H1 (cell line): ENCODE results near the gene LRRC43. TPM values are rescaled to one million over a fixed set of nuclear protein-coding genes. Genes with fewer than 3 reads are reported as not detected.

Experiments
- CTCF ChIA-PET: fragments of 300-600 bp; sonication (Branson Sonifier 250); formaldehyde crosslinking; loops from one replicate; lab custom pipeline; 2021; ENCODE audit not compliant: partially characterized antibody; lab: Charles Lee
- POLR2A ChIA-PET: fragments of 300-600 bp; sonication (Branson Sonifier 250); formaldehyde crosslinking; loops from one replicate; lab custom pipeline; 2021; ENCODE audit warnings: inconsistent platforms; ENCODE audit not compliant: partially characterized antibody; lab: Charles Lee
- DNase-seq, 2 experiments: peaks; one replicate each; pipeline versions ENCODE4 v3.0.0 to v3.0.0-alpha.2; 2010 to 2022; ENCODE audit warnings: low spot score in 2 of 2, low read depth in 1 of 2, mixed read lengths in 1 of 2
- FAIRE-seq: peaks from 2 replicates; lab custom pipeline; 2011; peaks lifted over from hg19 to GRCh38; lab: Jason Lieb, UNC
- H2AFZ ChIP-seq: 2 replicates; pipeline ENCODE4 v1.8.1; 2012; ENCODE audit warnings: low read length, inconsistent platforms
- H2AK5ac ChIP-seq: 2 replicates; pipeline ENCODE4 v1.6.1; 2013; ENCODE audit warnings: low read depth, low read length
- H2BK120ac ChIP-seq: replicated peaks from 2 replicates; pipeline ENCODE3; 2013; ENCODE audit warnings: low read depth, low read length, inconsistent platforms
- H2BK12ac ChIP-seq: 2 replicates; pipeline ENCODE4 v1.6.1; 2013; ENCODE audit warnings: low read depth, low read length
- H2BK15ac ChIP-seq: 2 replicates; pipeline ENCODE4 v1.6.1; 2013; ENCODE audit warnings: low read length
- H2BK20ac ChIP-seq: 2 replicates; pipeline ENCODE4 v1.6.1; 2013; ENCODE audit warnings: low read length
- H2BK5ac ChIP-seq: 2 replicates; pipeline ENCODE4 v1.6.1; 2013; ENCODE audit warnings: low read depth, low read length
- H3K14ac ChIP-seq: 2 replicates; pipeline ENCODE4 v1.6.1; 2013; ENCODE audit warnings: inconsistent platforms; ENCODE audit not compliant: insufficient read length
- H3K18ac ChIP-seq: 2 replicates; pipeline ENCODE4 v1.6.1; 2013; ENCODE audit warnings: low read length; ENCODE audit errors: extremely low read depth
- H3K23ac ChIP-seq: 2 replicates; pipeline ENCODE4 v1.6.1; 2013; ENCODE audit warnings: inconsistent platforms; ENCODE audit not compliant: insufficient read length
- H3K23me2 ChIP-seq: 2 replicates; pipeline ENCODE4 v1.6.1; 2013; ENCODE audit warnings: low read depth, low read length
- H3K27ac ChIP-seq: 2 replicates; pipeline ENCODE4 v1.6.1; 2011; ENCODE audit warnings: low read depth, low read length, inconsistent platforms
- H3K27me3 ChIP-seq, 4 experiments: replicated peaks in 1 of 4; 1 replicate in 1 of 4; 2 replicates in 3 of 4; pipeline versions ENCODE4 v1.6.1 to v1.8.1; 2011 to 2013; ENCODE audit warnings: low read length in 3 of 4, mild to moderate bottlenecking in 3 of 4, inconsistent platforms in 2 of 4, mixed read lengths in 2 of 4, moderate library complexity in 1 of 4; ENCODE audit not compliant: control insufficient read depth in 3 of 4, insufficient read depth in 3 of 4; ENCODE audit errors: extremely low read depth in 1 of 4
- H3K36me3 ChIP-seq, 4 experiments: 2 replicates each; pipeline versions ENCODE4 v1.6.1 to v1.8.1; 2011 to 2013; ENCODE audit warnings: mild to moderate bottlenecking in 4 of 4, low read length in 3 of 4, moderate library complexity in 2 of 4, control low read depth in 1 of 4, inconsistent platforms in 1 of 4; ENCODE audit not compliant: insufficient read depth in 4 of 4, control insufficient read depth in 2 of 4
- H3K4ac ChIP-seq: replicated peaks from 2 replicates; pipeline ENCODE3; 2013; ENCODE audit warnings: low read length, low read depth, mixed read lengths, inconsistent platforms; ENCODE audit not compliant: insufficient read length
- H3K4me1 ChIP-seq, 4 experiments: replicated peaks in 1 of 4; 1 replicate in 1 of 4; 2 replicates in 3 of 4; pipeline versions ENCODE4 v1.6.1 to v1.8.1; 2011 to 2013; ENCODE audit warnings: low read length in 3 of 4, inconsistent platforms in 2 of 4, mixed read lengths in 1 of 4; ENCODE audit not compliant: insufficient read depth in 4 of 4, control insufficient read depth in 3 of 4
- H3K4me2 ChIP-seq, 2 experiments: 2 replicates each; pipeline versions ENCODE4 v1.6.1 to v1.8.1; 2011 to 2013; ENCODE audit warnings: low read depth in 2 of 2, low read length in 2 of 2, control low read depth in 1 of 2, inconsistent platforms in 1 of 2, mild to moderate bottlenecking in 1 of 2; ENCODE audit not compliant: insufficient read depth in 1 of 2
- H3K4me3 ChIP-seq, 4 experiments: fragments of 200-600, 300-600 bp in 1 of 4; sonication (generic), shearing (Covaris generic), sonication (Bioruptor Twin) in 1 of 4; 2 replicates each; pipeline versions ENCODE4 v1.5.1 to v1.8.1; 2011 to 2016; ENCODE audit warnings: low read length in 4 of 4, low read depth in 3 of 4, control low read depth in 2 of 4, inconsistent platforms in 2 of 4, mild to moderate bottlenecking in 2 of 4, mixed read lengths in 1 of 4, moderate library complexity in 1 of 4; ENCODE audit not compliant: insufficient read depth in 2 of 4; ENCODE audit errors: extremely low read depth in 1 of 4
- H3K56ac ChIP-seq: replicated peaks from 2 replicates; pipeline ENCODE3; 2013; ENCODE audit warnings: low read depth, mild to moderate bottlenecking, mixed read lengths, low read length, inconsistent platforms; ENCODE audit not compliant: insufficient read length
- H3K79me1 ChIP-seq: 2 replicates; pipeline ENCODE4 v1.6.1; 2013; ENCODE audit warnings: low read depth, low read length, control low read depth
- H3K79me2 ChIP-seq, 2 experiments: 2 replicates each; pipeline versions ENCODE4 v1.6.1 to v1.8.1; 2012 to 2013; ENCODE audit warnings: low read length in 2 of 2, mild to moderate bottlenecking in 2 of 2, inconsistent platforms in 1 of 2; ENCODE audit not compliant: insufficient read depth in 2 of 2, control insufficient read depth in 1 of 2
- H3K9ac ChIP-seq, 4 experiments: replicated peaks in 1 of 4; 1 replicate in 1 of 4; 2 replicates in 3 of 4; pipeline versions ENCODE4 v1.6.1 to v1.8.1; 2011 to 2013; ENCODE audit warnings: low read depth in 3 of 4, low read length in 3 of 4, control low read depth in 2 of 4, mild to moderate bottlenecking in 2 of 4, moderate library complexity in 2 of 4, inconsistent platforms in 1 of 4; ENCODE audit errors: extremely low read depth in 1 of 4
- H3K9me3 ChIP-seq, 2 experiments: 2 replicates each; pipeline versions ENCODE4 v1.6.1 to v1.8.1; 2012 to 2013; ENCODE audit warnings: mild to moderate bottlenecking in 2 of 2, moderate library complexity in 2 of 2, control low read depth in 1 of 2, inconsistent platforms in 1 of 2, low read depth in 1 of 2, low read length in 1 of 2, mixed read lengths in 1 of 2; ENCODE audit not compliant: insufficient read depth in 2 of 2
- H4K20me1 ChIP-seq, 2 experiments: replicated peaks in 1 of 2; 2 replicates each; pipeline versions ENCODE3 to v1.8.1; 2011 to 2013; ENCODE audit warnings: inconsistent platforms in 2 of 2, low read length in 2 of 2, mild to moderate bottlenecking in 1 of 2; ENCODE audit not compliant: insufficient read depth in 2 of 2, control insufficient read depth in 1 of 2
- H4K5ac ChIP-seq: 2 replicates; pipeline ENCODE4 v1.6.1; 2013; ENCODE audit warnings: low read length, low read depth, mixed read lengths, inconsistent platforms; ENCODE audit not compliant: insufficient read length
- H4K8ac ChIP-seq: 2 replicates; pipeline ENCODE4 v1.8.0; 2013; ENCODE audit warnings: mild to moderate bottlenecking, moderate library complexity, low read length, inconsistent platforms; ENCODE audit not compliant: insufficient read depth; ENCODE audit errors: extremely low read depth
- H4K91ac ChIP-seq: replicated peaks from 2 replicates; pipeline ENCODE3; 2013; ENCODE audit warnings: low read length, mixed read lengths, inconsistent platforms; ENCODE audit not compliant: insufficient read length
- CREB1 ChIP-seq: IDR thresholded peaks from 2 replicates; pipeline ENCODE4 v1.6.1; 2012; ENCODE audit warnings: inconsistent platforms
- EZH2 ChIP-seq: fragments of 200-600 bp; sonication (generic); IDR thresholded peaks from 2 replicates; pipeline ENCODE4 v1.7.1; 2012; ENCODE audit warnings: low read depth, mild to moderate bottlenecking, moderate library complexity, low read length, inconsistent platforms; ENCODE audit not compliant: severe bottlenecking
- KDM4A ChIP-seq: IDR thresholded peaks from one replicate; pipeline ENCODE4 v1.7.1; 2012; ENCODE audit warnings: low read depth, mild to moderate bottlenecking, moderate library complexity, low read length, inconsistent platforms; ENCODE audit not compliant: severe bottlenecking
- SIN3A ChIP-seq, 2 experiments: IDR thresholded peaks in 1 of 2; conservative IDR thresholded peaks in 1 of 2; 2 replicates each; pipeline ENCODE4 v1.6.1; 2011 to 2012; ENCODE audit warnings: low read length in 2 of 2, improper control_type of control experiment in 1 of 2, low read depth in 1 of 2, mild to moderate bottlenecking in 1 of 2
- SUZ12 ChIP-seq: fragments of 200-600 bp; sonication (generic); IDR thresholded peaks from 2 replicates; pipeline ENCODE4 v1.6.1; 2012; ENCODE audit warnings: mild to moderate bottlenecking, inconsistent platforms, low read length, moderate library complexity, mixed read lengths
- TCF12 ChIP-seq: IDR thresholded peaks from 2 replicates; pipeline ENCODE4 v1.6.1; 2011; ENCODE audit warnings: low read depth, mild to moderate bottlenecking, low read length
- TEAD4 ChIP-seq: IDR thresholded peaks from 2 replicates; pipeline ENCODE4 v1.6.1; 2012; ENCODE audit warnings: low read depth, low read length, inconsistent platforms, mixed read lengths
- WGBS, 2 experiments: shearing (Covaris generic) in 1 of 2; methylation state at CpG; one replicate each; pipeline versions ENCODE4 v1.1.6 to v1.1.7; 2013 to 2015; ENCODE audit warnings: low lambda C conversion rate in 2 of 2, mixed read lengths in 2 of 2, inconsistent platforms in 1 of 2, low coverage in 1 of 2, missing lambda C conversion rate in 1 of 2; ENCODE audit not compliant: insufficient replicate concordance in 2 of 2, insufficient coverage in 1 of 2, insufficient read length in 1 of 2; ENCODE audit errors: extremely low coverage in 1 of 2, missing lambda C conversion rate in 1 of 2; 5-methylcytosine and 5-hydroxymethylcytosine counted together
- polyA plus RNA-seq, 7 experiments: library from polyadenylated mRNA; depleted of rRNA in 3 of 7; stranded (reverse) in 5 of 7; unstranded in 2 of 7; fragments of >200 nt in 5 of 7; fragments of 200-250 nt in 2 of 7; gene quantifications; 1 replicate in 5 of 7; 2 replicates in 1 of 7; 4 replicates in 1 of 7; pipeline versions ENCODE4 v1.2.1 to v1.2.3, GENCODE V29; 2011 to 2013; ENCODE audit warnings: missing spikeins in 2 of 7, mixed read lengths in 2 of 7
- total RNA-seq: library from RNA; stranded (reverse); fragmentation: NEBNext Ultra II Directional; extraction: Animal tissue kit (Norgen Biotek cat#: 25700); gene quantifications from 2 replicates; pipeline ENCODE4 v1.2.1, GENCODE V29; 2021

LRRC43 gene
- total and polyA plus RNA-seq, 2 of the 8 experiments (the other 6 are each of a cell fraction or from before 2014, with no cell fraction given) = 0.35 to 0.44 TPM

GRCh38 chr12:122204167-122205052 is 21.5 kb downstream of the LRRC43 start:
- no peaks in the 10 kb centered on the region for H3K79me2 ChIP-seq
- no peak overlapping the region for H3K56ac ChIP-seq
- no peak overlapping the region; the same call in 1 of the 2 replicates for H4K8ac ChIP-seq
- no peak overlapping the region; the same call in 1 of the 2 replicates for H2AFZ ChIP-seq
- no peak overlapping the region for H3K4ac ChIP-seq
- ChIA-PET POLR2A (interaction anchor here (0.6 to 17.6 kb wide), 4 partner anchors 11 to 76 kb away, joined by 3 to 230 read pairs (median 5); partner anchors contain the start of gene DIABLO), CTCF (interaction anchor here (0.8 to 4.1 kb wide), 6 partner anchors 10 to 73 kb away, joined by 3 to 21 read pairs (median 9); no protein-coding TSS in a partner anchor)
- no peak overlapping the region for H2BK20ac ChIP-seq
- no peaks in the 10 kb centered on the region for H3K9me3 ChIP-seq
- no peak overlapping the region for H4K5ac ChIP-seq
- H3K79me1 ChIP-seq = no peaks in the 10 kb centered on the region
- no peak overlapping the region for H2BK5ac ChIP-seq
- no peak overlapping the region for H2BK15ac ChIP-seq
- peak in 1 of 2 experiments; percentile 63 for DNase-seq
- H3K4me2 ChIP-seq = peak overlapping the region; percentile 60 to 98
- no peak overlapping the region for H3K14ac ChIP-seq
- H3K23ac ChIP-seq = no peak overlapping the region
- H2BK12ac ChIP-seq = no peak overlapping the region
- FAIRE-seq = no peak
- peaks cover 12 to 19% of the 10 kb centered on the region in 2 experiments for H4K20me1 ChIP-seq
- H3K18ac ChIP-seq = no peak overlapping the region
- H3K27ac ChIP-seq = no peak overlapping the region
- H2BK120ac ChIP-seq = no peak overlapping the region
- H3K27me3 ChIP-seq = peaks cover 9 to 44% (median 27%) of the 10 kb centered on the region in 4 experiments; a peak in 6 of 7 replicates
- H3K23me2 ChIP-seq = peaks cover 9% of the 10 kb centered on the region; the same call in 1 of the 2 replicates
- no peak overlapping the region for H3K9ac ChIP-seq
- H3K4me3 ChIP-seq = peak overlapping the region; percentile 29 to 74 (median 54)
- peak; percentile 66 for TF ChIP-seq EZH2
- TF ChIP-seq SIN3A (conservative IDR thresholded peaks at IDR 0.05 in 1 of 2, IDR thresholded peaks at IDR 0.05 in 1 of 2; ENCODE audit: low read depth in 1 of 2, low read length in 2 of 2) = no peak
- TF ChIP-seq KDM4A = peak; percentile 47
- TF ChIP-seq TCF12 = no peak
- no peak for TF ChIP-seq TEAD4
- no peak for TF ChIP-seq CREB1
- peak; percentile 49; the same call in 1 of the 2 replicates for TF ChIP-seq SUZ12
- H3K4me1 ChIP-seq = peaks cover 0 to 10% (median 3%) of the 10 kb centered on the region in 4 experiments; a peak in 5 of 7 replicates
- H2AK5ac ChIP-seq = no peak overlapping the region
- H3K36me3 ChIP-seq = peaks cover 4 to 23% (median 17%) of the 10 kb centered on the region in 4 experiments; a peak in 7 of 8 replicates
- WGBS, 2 experiments = 22% methylated on average over 45 of the region's 71 CpGs; no CpG with 5 or more reads in 1 of the 2 experiments
- H4K91ac ChIP-seq = no peak overlapping the region
